ENCODE results near the gene ITPA. TPM values are rescaled to one million over a fixed set of nuclear protein-coding genes. Genes with fewer than 3 reads are reported as not detected.
A peak's percentile ranks its signal among the peaks of the same experiment; 100 is the strongest.

ITPA gene
- total and polyA plus RNA-seq, 2 of the 13 experiments (the other 11 are each of a cell fraction or from before 2014, with no cell fraction given), result 60.1 to 103 TPM

- no peak; the same call in 1 of the 2 replicates for TF ChIP-seq NRL (CRISPR knock-in tag; IDR thresholded peaks at IDR 0.05; ENCODE audit: borderline replicate concordance)
- peak; percentile 24; the same call in 1 of the 2 replicates for TF ChIP-seq PITX1 (CRISPR knock-in tag; IDR thresholded peaks at IDR 0.05)
- TF ChIP-seq ZNF207 (IDR thresholded peaks at IDR 0.05; ENCODE audit: borderline replicate concordance), result no peak
- TF ChIP-seq FOSL2 (CRISPR knock-in tag; IDR thresholded peaks at IDR 0.05), result peak; percentile 71
- TF ChIP-seq STAG1 (CRISPR knock-in tag; IDR thresholded peaks at IDR 0.05), result 0 out of 2 replicates have a peak, but pooled peaks have one; percentile 19
- TF ChIP-seq NFKB2 (CRISPR knock-in tag; IDR thresholded peaks at IDR 0.05; ENCODE audit: borderline replicate concordance), result no peak
- no peak for TF ChIP-seq MTA3 (CRISPR knock-in tag; IDR thresholded peaks at IDR 0.05)
- TF ChIP-seq ATF4 (CRISPR knock-in tag; IDR thresholded peaks at IDR 0.05), result no peak; a peak in 2 of 4 replicates
- TF ChIP-seq ZNF280B (CRISPR knock-in tag; IDR thresholded peaks at IDR 0.05; ENCODE audit: borderline replicate concordance), result peak; percentile 32; the same call in 1 of the 2 replicates
- peak; percentile 81; the same call in 1 of the 3 replicates for TF ChIP-seq MXI1 (IDR thresholded peaks at IDR 0.05; ENCODE audit: borderline replicate concordance, low read depth, low read length)
- TF ChIP-seq BORCS8-MEF2B (CRISPR knock-in tag; IDR thresholded peaks at IDR 0.05), result peak; percentile 64
- TF ChIP-seq ZBTB39 (CRISPR knock-in tag; IDR thresholded peaks at IDR 0.05), result no peak; the same call in 1 of the 2 replicates
- TF ChIP-seq AHR (CRISPR knock-in tag; IDR thresholded peaks at IDR 0.05), result peak; percentile 30; the same call in 1 of the 2 replicates
- TF ChIP-seq DRAP1 (CRISPR knock-in tag; IDR thresholded peaks at IDR 0.05), result no peak
- no peak for TF ChIP-seq HCFC1 (IDR thresholded peaks at IDR 0.05; ENCODE audit: low read depth, low read length)
- TF ChIP-seq MATR3 (CRISPR knock-in tag; IDR thresholded peaks at IDR 0.05), result no peak
- peak; percentile 55 for TF ChIP-seq PTBP1 (IDR thresholded peaks at IDR 0.05; ENCODE audit: low read depth, low read length, poor library complexity, severe bottlenecking)
- peak; percentile 88; the same call in 1 of the 2 replicates for TF ChIP-seq ZNF354B (CRISPR knock-in tag; IDR thresholded peaks at IDR 0.05)
- peak; percentile 80; the same call in 1 of the 2 replicates for TF ChIP-seq KLF13 (CRISPR knock-in tag; IDR thresholded peaks at IDR 0.05)
- TF ChIP-seq SOX13 (IDR thresholded peaks at IDR 0.05), result peak; percentile 46; the same call in 1 of the 2 replicates
- TF ChIP-seq SOX13 (CRISPR knock-in tag; conservative IDR thresholded peaks at IDR 0.05 in 1 of 2, IDR thresholded peaks at IDR 0.05 in 1 of 2), result no peak; a peak in 1 of 4 replicates
- no peak for TF ChIP-seq ZFP36 (IDR thresholded peaks at IDR 0.05; ENCODE audit: borderline replicate concordance, low read depth, low read length, partially characterized antibody)
- TF ChIP-seq ZNF720 (CRISPR knock-in tag; IDR thresholded peaks at IDR 0.05), result no peak
These were observed 36.2 kb upstream of the ITPA start, which contains the start of gene LZTS3 (continued) for GRCh38 chr20:3172933-3173609.

Data from HepG2 (cell line).